ENCODE data around the gene CACNA2D3.

The CACNA2D3 gene

GRCh38 chr3:54303517-54304375, 181.4 kb downstream of the CACNA2D3 start:
- TF ChIP-seq TAF1 (IDR thresholded peaks at IDR 0.05; ENCODE audit: borderline replicate concordance, insufficient read depth, low read length), result no peak
- TF ChIP-seq FOXP2 (optimal IDR thresholded peaks at IDR 0.05; ENCODE audit: borderline replicate concordance, extremely low read depth, extremely low read length, insufficient read depth), result no peak

- TF ChIP-seq FOXP2 (optimal IDR thresholded peaks at IDR 0.05; ENCODE audit: borderline replicate concordance, extremely low read depth, extremely low read length, insufficient read depth) (no peak), POLR2AphosphoS5 (IDR thresholded peaks at IDR 0.05; ENCODE audit: low read depth, low read length) (no peak), SIN3A (IDR thresholded peaks at IDR 0.05; ENCODE audit: borderline replicate concordance, insufficient read depth, low read length) (no peak), REST (IDR thresholded peaks at IDR 0.05; ENCODE audit: insufficient read depth in 1 of 2, low read depth in 2 of 2, low read length in 2 of 2) (no peak), TAF1 (IDR thresholded peaks at IDR 0.05; ENCODE audit: borderline replicate concordance, insufficient read depth, low read length) (no peak)
Measured at GRCh38 chr3:54304877-54305276, 182.5 kb downstream of the CACNA2D3 start.

GRCh38 chr3:54305409-54306099, 183.2 kb downstream of the CACNA2D3 start:
- TF ChIP-seq TAF1 (IDR thresholded peaks at IDR 0.05; ENCODE audit: borderline replicate concordance, insufficient read depth, low read length), result no peak
- TF ChIP-seq SIN3A (IDR thresholded peaks at IDR 0.05; ENCODE audit: borderline replicate concordance, insufficient read depth, low read length), result no peak
- TF ChIP-seq REST (IDR thresholded peaks at IDR 0.05; ENCODE audit: insufficient read depth in 1 of 2, low read depth in 2 of 2, low read length in 2 of 2), result no peak
- TF ChIP-seq POLR2AphosphoS5 (IDR thresholded peaks at IDR 0.05; ENCODE audit: low read depth, low read length), result no peak

- TF ChIP-seq SIN3A (IDR thresholded peaks at IDR 0.05; ENCODE audit: borderline replicate concordance, insufficient read depth, low read length), result no peak
- no peak for TF ChIP-seq TAF1 (IDR thresholded peaks at IDR 0.05; ENCODE audit: borderline replicate concordance, insufficient read depth, low read length)
- no peak for TF ChIP-seq FOXP2 (optimal IDR thresholded peaks at IDR 0.05; ENCODE audit: borderline replicate concordance, extremely low read depth, extremely low read length, insufficient read depth)
- no peak for TF ChIP-seq POLR2AphosphoS5 (IDR thresholded peaks at IDR 0.05; ENCODE audit: low read depth, low read length)
- TF ChIP-seq REST (IDR thresholded peaks at IDR 0.05; ENCODE audit: insufficient read depth in 1 of 2, low read depth in 2 of 2, low read length in 2 of 2), result no peak
Measured at GRCh38 chr3:54307566-54308180, 185.3 kb downstream of the CACNA2D3 start.

- TF ChIP-seq TAF1 (IDR thresholded peaks at IDR 0.05; ENCODE audit: borderline replicate concordance, insufficient read depth, low read length) (no peak), FOXP2 (optimal IDR thresholded peaks at IDR 0.05; ENCODE audit: borderline replicate concordance, extremely low read depth, extremely low read length, insufficient read depth) (no peak), REST (IDR thresholded peaks at IDR 0.05; ENCODE audit: insufficient read depth in 1 of 2, low read depth in 2 of 2, low read length in 2 of 2) (no peak), SIN3A (IDR thresholded peaks at IDR 0.05; ENCODE audit: borderline replicate concordance, insufficient read depth, low read length) (no peak), POLR2AphosphoS5 (IDR thresholded peaks at IDR 0.05; ENCODE audit: low read depth, low read length) (no peak)
Measured at GRCh38 chr3:54309601-54310000, 187.2 kb downstream of the CACNA2D3 start.
